Measurements from ENCODE around the gene ITIH4. TPM values are rescaled to one million over a fixed set of nuclear protein-coding genes. Genes with fewer than 3 reads are reported as not detected.

ITIH4 gene
- total RNA-seq, 4 donors from 2014 or later: 1.2 to 7.0 (median 3.4) TPM

GRCh38 chr3:52874864-52875587 lies 44.6 kb upstream of the ITIH4 start:
- 94 to 95% methylated on average over 5 to 6 of the region's 9 CpGs for WGBS, 2 donors (ENCODE audit: low coverage in 1 of 2)

DNA sequence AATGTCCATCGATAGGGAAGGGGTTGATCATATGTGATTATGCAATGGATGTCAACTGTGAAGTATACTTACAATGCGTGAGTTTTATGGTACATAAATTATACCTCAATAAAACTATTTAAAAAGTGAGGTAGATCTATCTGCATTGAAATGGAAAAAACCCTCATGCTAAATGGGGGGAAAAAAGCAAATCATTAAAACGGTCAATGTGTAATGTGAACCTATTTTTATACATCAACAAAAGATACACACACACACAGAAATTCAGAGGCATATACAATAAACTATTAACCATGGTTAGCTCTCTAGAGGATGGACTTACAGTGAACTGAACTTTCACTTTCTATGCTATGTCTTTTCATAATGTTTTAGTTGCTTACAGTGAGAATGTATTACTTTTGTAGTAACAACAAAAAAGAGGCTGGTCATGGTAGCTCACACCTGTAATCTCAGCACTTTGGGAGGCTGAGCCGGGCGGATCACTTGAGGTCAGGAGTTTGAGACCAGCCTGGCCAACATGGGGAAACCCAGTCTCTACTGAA lies 43.8 kb upstream of the ITIH4 start:
- no peaks in the 10 kb centered on the region for H3K27me3 ChIP-seq
- no peaks in the 10 kb centered on the region for H3K9me3 ChIP-seq
- H3K36me3 ChIP-seq: peaks cover 0 to 11% of the 10 kb centered on the region in 2 donors
- TF ChIP-seq POLR2A (IDR thresholded peaks at IDR 0.05) (no peak), POLR2AphosphoS5 (IDR thresholded peaks at IDR 0.05) (no peak), EP300 (IDR thresholded peaks at IDR 0.05) (no peak)
- TF ChIP-seq, protein P1, sequence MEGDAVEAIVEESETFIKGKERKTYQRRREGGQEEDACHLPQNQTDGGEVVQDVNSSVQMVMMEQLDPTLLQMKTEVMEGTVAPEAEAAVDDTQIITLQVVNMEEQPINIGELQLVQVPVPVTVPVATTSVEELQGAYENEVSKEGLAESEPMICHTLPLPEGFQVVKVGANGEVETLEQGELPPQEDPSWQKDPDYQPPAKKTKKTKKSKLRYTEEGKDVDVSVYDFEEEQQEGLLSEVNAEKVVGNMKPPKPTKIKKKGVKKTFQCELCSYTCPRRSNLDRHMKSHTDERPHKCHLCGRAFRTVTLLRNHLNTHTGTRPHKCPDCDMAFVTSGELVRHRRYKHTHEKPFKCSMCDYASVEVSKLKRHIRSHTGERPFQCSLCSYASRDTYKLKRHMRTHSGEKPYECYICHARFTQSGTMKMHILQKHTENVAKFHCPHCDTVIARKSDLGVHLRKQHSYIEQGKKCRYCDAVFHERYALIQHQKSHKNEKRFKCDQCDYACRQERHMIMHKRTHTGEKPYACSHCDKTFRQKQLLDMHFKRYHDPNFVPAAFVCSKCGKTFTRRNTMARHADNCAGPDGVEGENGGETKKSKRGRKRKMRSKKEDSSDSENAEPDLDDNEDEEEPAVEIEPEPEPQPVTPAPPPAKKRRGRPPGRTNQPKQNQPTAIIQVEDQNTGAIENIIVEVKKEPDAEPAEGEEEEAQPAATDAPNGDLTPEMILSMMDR (IDR thresholded peaks at IDR 0.05): no peak
- no peak overlapping the region for H3K4me3 ChIP-seq
- no peak overlapping the region for H3K27ac ChIP-seq
- H3K4me1 ChIP-seq: peaks cover 0 to 15% (median 0%) of the 10 kb centered on the region in 3 donors
- 66 to 75% methylated on average over 4 to 5 of the region's 5 CpGs for WGBS, 2 donors (ENCODE audit: low coverage in 1 of 2)
- no peak for ATAC-seq

More at GRCh38 chr3:52874864-52875587, 44.6 kb upstream of the ITIH4 start:
- TF ChIP-seq EP300 (IDR thresholded peaks at IDR 0.05) (no peak), POLR2A (IDR thresholded peaks at IDR 0.05) (no peak), POLR2AphosphoS5 (IDR thresholded peaks at IDR 0.05) (no peak)
- TF ChIP-seq, protein P1 (IDR thresholded peaks at IDR 0.05): no peak
- H3K9me3 ChIP-seq: no peaks in the 10 kb centered on the region
- no peaks in the 10 kb centered on the region for H3K27me3 ChIP-seq
- no peak overlapping the region for H3K27ac ChIP-seq
- H3K4me1 ChIP-seq: peaks cover 0 to 15% (median 0%) of the 10 kb centered on the region in 3 donors
- H3K4me3 ChIP-seq: no peak overlapping the region
- H3K36me3 ChIP-seq: peaks cover 0 to 19% of the 10 kb centered on the region in 2 donors
- ATAC-seq: no peak

DNA sequence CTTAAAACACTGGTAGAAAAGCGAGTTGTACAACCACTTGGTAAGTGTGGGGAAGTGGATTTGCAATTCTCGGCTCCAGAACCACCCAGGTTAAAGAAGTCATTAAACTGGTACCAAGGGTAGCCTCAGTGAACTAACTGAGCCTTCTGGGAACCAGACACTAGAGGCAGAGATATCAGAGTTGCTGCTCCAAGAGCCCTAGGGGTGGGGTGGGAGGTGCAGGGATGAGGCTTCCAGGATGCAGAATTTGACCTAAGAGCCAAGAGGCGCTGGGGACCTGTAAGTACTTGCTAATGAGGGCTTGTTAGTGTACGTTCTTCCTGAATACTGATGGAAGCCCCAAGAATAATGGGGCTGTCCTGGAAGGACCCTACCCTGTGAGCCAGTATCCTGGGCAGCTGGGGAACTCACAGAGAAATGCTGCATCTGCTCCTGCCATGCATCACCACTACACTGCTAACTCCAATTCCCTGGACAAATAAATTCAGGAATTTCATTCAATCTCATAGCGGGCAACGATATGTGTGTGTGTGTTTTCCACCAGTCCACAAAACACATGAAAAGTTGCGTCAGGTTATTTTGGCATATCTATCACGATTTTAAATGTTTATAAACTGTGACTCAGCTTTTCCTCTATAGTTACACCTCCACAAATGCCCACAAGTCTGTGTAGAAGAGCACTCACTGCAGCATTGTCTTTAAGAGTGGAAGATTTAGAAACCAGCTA lies 43.1 kb upstream of the ITIH4 start:
- Histone ChIP-seq H3K9me3 (no peaks in the 10 kb centered on the region), H3K36me3 (peaks cover 0 to 4% of the 10 kb centered on the region in 2 donors), H3K4me1 (peaks cover 0 to 15% (median 0%) of the 10 kb centered on the region in 3 donors), H3K27ac (no peak overlapping the region), H3K27me3 (no peaks in the 10 kb centered on the region), H3K4me3 (no peak overlapping the region)
- no peak for ATAC-seq
- WGBS, 2 donors (ENCODE audit: low coverage in 1 of 2): 62 to 69% methylated on average over 4 to 8 of the region's 8 CpGs
- TF ChIP-seq, protein P1 (IDR thresholded peaks at IDR 0.05): no peak
- TF ChIP-seq POLR2A (IDR thresholded peaks at IDR 0.05): no peak
- no peak for TF ChIP-seq POLR2AphosphoS5 (IDR thresholded peaks at IDR 0.05)
- TF ChIP-seq EP300 (IDR thresholded peaks at IDR 0.05): no peak

GRCh38 chr3:52872245-52872644 lies 41.8 kb upstream of the ITIH4 start:
- Histone ChIP-seq H3K4me1 (peaks cover 0 to 15% (median 0%) of the 10 kb centered on the region in 3 donors), H3K9me3 (no peaks in the 10 kb centered on the region), H3K27ac (no peak overlapping the region), H3K4me3 (no peak overlapping the region), H3K36me3 (peaks cover 0 to under 1% of the 10 kb centered on the region in 2 donors), H3K27me3 (no peaks in the 10 kb centered on the region)
- 79 to 97% methylated on average over 3 of the region's 3 CpGs for WGBS, 2 donors (ENCODE audit: low coverage in 1 of 2)
- no peak for ATAC-seq
- TF ChIP-seq POLR2AphosphoS5 (IDR thresholded peaks at IDR 0.05) (no peak), POLR2A (IDR thresholded peaks at IDR 0.05) (no peak), EP300 (IDR thresholded peaks at IDR 0.05) (no peak)
- TF ChIP-seq, protein P1 (IDR thresholded peaks at IDR 0.05): no peak
